GM23338 (cell line): ENCODE results near the gene VGLL4. TPM values are rescaled to one million over a fixed set of nuclear protein-coding genes. Genes with fewer than 3 reads are reported as not detected.

ENCODE experiments used
- ATAC-seq: fragments of 200-7000 bp; cut with Tn5 transposase; 3 replicates; pipeline ENCODE4 v1.9.1; 2020
- DNase-seq: peaks from one replicate; pipeline ENCODE4 v3.0.0-alpha.2; 2015; ENCODE audit warnings: low spot score
- H2AFZ ChIP-seq: fragments of 200-600 bp; sonication (generic); 2 replicates; pipeline ENCODE4 v1.8.0; 2016; ENCODE audit warnings: antibody characterized with exemption, mild to moderate bottlenecking, moderate library complexity
- H3F3A ChIP-seq: fragments of 200-600 bp; sonication (generic); replicated peaks from 2 replicates; pipeline ENCODE4 v1.8.0; 2017; ENCODE audit warnings: antibody characterized with exemption, mixed run types, low read depth
- H3K27ac ChIP-seq: fragments of 200-600 bp; sonication (generic); 2 replicates; pipeline ENCODE4 v1.6.1; 2016; ENCODE audit warnings: low read depth
- H3K27me3 ChIP-seq: fragments of 200-600 bp; sonication (generic); 2 replicates; pipeline ENCODE4 v1.8.0; 2016; ENCODE audit warnings: mild to moderate bottlenecking, mixed run types, moderate library complexity; ENCODE audit not compliant: insufficient read depth
- H3K36me3 ChIP-seq: fragments of 200-600 bp; sonication (generic); 2 replicates; pipeline ENCODE4 v1.8.0; 2016; ENCODE audit warnings: mild to moderate bottlenecking; ENCODE audit not compliant: insufficient read depth
- H3K4me1 ChIP-seq: fragments of 200-600 bp; sonication (generic); 2 replicates; pipeline ENCODE4 v1.8.0; 2016; ENCODE audit warnings: mild to moderate bottlenecking, moderate library complexity; ENCODE audit not compliant: insufficient read depth
- H3K4me2 ChIP-seq: fragments of 200-600 bp; sonication (generic); 2 replicates; pipeline ENCODE4 v1.7.1; 2017; ENCODE audit warnings: mixed run types
- H3K4me3 ChIP-seq: fragments of 200-600 bp; sonication (generic); 2 replicates; pipeline ENCODE4 v1.6.1; 2016; ENCODE audit warnings: mixed run types
- H3K79me2 ChIP-seq: fragments of 200-600 bp; sonication (generic); replicated peaks from 2 replicates; pipeline ENCODE4 v1.8.0; 2017; ENCODE audit warnings: mild to moderate bottlenecking; ENCODE audit not compliant: insufficient read depth
- H3K9me2 ChIP-seq: fragments of 200-600 bp; sonication (generic); 2 replicates; pipeline ENCODE4 v1.8.0; 2017; ENCODE audit not compliant: insufficient read depth
- H4K20me1 ChIP-seq: fragments of 200-600 bp; sonication (generic); replicated peaks from 2 replicates; pipeline ENCODE4 v1.8.0; 2017; ENCODE audit warnings: mild to moderate bottlenecking; ENCODE audit not compliant: insufficient read depth
- H3K27ac Mint-ChIP-seq: 2 replicates; pipeline ENCODE4 v1.8.0; 2020; ENCODE audit warnings: inconsistent platforms, mild to moderate bottlenecking, moderate library complexity, mixed read lengths
- H3K27me3 Mint-ChIP-seq: 3 replicates; pipeline ENCODE4 v1.8.0; 2022; ENCODE audit warnings: low read depth, mild to moderate bottlenecking, moderate library complexity, mixed read lengths, inconsistent platforms; ENCODE audit not compliant: insufficient read depth, poor library complexity
- H3K36me3 Mint-ChIP-seq: 3 replicates; pipeline ENCODE4 v1.8.0; 2021; ENCODE audit warnings: low read depth, mild to moderate bottlenecking, inconsistent platforms, moderate library complexity, mixed read lengths
- H3K4me1 Mint-ChIP-seq: 3 replicates; pipeline ENCODE4 v1.8.0; 2020; ENCODE audit warnings: mild to moderate bottlenecking, inconsistent platforms, mixed read lengths
- H3K4me3 Mint-ChIP-seq: 3 replicates; pipeline ENCODE4 v1.8.0; 2021; ENCODE audit warnings: moderate library complexity, mild to moderate bottlenecking, inconsistent platforms, mixed read lengths
- H3K9me3 Mint-ChIP-seq: 3 replicates; pipeline ENCODE4 v1.8.0; 2020; ENCODE audit warnings: moderate library complexity, mild to moderate bottlenecking, inconsistent platforms, mixed read lengths
- CREB1 ChIP-seq: fragments of 250-450 bp; sonication (Bioruptor Pico); IDR thresholded peaks from 2 replicates; pipeline ENCODE4 v1.5.0; 2020; ENCODE audit warnings: low read depth, mild to moderate bottlenecking, moderate library complexity
- EZH2 ChIP-seq: fragments of 200-600 bp; sonication (generic); IDR thresholded peaks from one replicate; pipeline ENCODE4 v1.8.0; 2017; ENCODE audit warnings: antibody characterized with exemption, mild to moderate bottlenecking, low read depth; ENCODE audit not compliant: unreplicated experiment
- EZH2phosphoT487 ChIP-seq: fragments of 200-600 bp; sonication (generic); IDR thresholded peaks from one replicate; pipeline ENCODE4 v1.8.1; 2018; ENCODE audit warnings: antibody characterized with exemption; ENCODE audit not compliant: unreplicated experiment
- JUNB ChIP-seq: IDR thresholded peaks from one replicate; pipeline ENCODE4 v1.6.1; 2016; ENCODE audit warnings: antibody characterized with exemption; ENCODE audit not compliant: unreplicated experiment
- NANOG ChIP-seq: IDR thresholded peaks from 2 replicates; pipeline ENCODE4 v1.6.1; 2016; ENCODE audit warnings: antibody characterized with exemption, borderline replicate concordance
- POLR2AphosphoS5 ChIP-seq: IDR thresholded peaks from 2 replicates; pipeline ENCODE4 v1.6.1; 2016; ENCODE audit warnings: antibody characterized with exemption, low read depth
- STAT1 ChIP-seq: IDR thresholded peaks from one replicate; pipeline ENCODE4 v1.6.1; 2016; ENCODE audit warnings: antibody characterized with exemption; ENCODE audit not compliant: unreplicated experiment
- ZNF114 ChIP-seq: fragments of 250-450 bp; sonication (Bioruptor Pico); IDR thresholded peaks from 2 replicates; pipeline ENCODE4 v1.5.0; 2020; ENCODE audit warnings: mild to moderate bottlenecking, moderate library complexity
- ZNF331 ChIP-seq: fragments of 250-450 bp; sonication (Bioruptor Pico); IDR thresholded peaks from 2 replicates; pipeline ENCODE4 v1.5.0; 2020; ENCODE audit warnings: low read depth, mild to moderate bottlenecking, moderate library complexity
- polyA plus RNA-seq: library from polyadenylated mRNA; unstranded; fragments of >200 nt; fragmentation: Nextera tagmentation; extraction: Ambion mirVana; gene quantifications from 2 replicates; pipeline ENCODE4 v1.2.1, GENCODE V29; 2016
- total RNA-seq: library from RNA; depleted of rRNA; stranded (reverse); fragments of >200 nt; shearing (Covaris generic); gene quantifications from 2 replicates; pipeline ENCODE4 v1.2.3, GENCODE V29; 2014
- TF ChIP-seq, protein P1 (sequence below): IDR thresholded peaks from 2 replicates; pipeline ENCODE4 v1.6.1; 2016; ENCODE audit warnings: antibody characterized with exemption
- TF ChIP-seq, protein P2 (sequence below): IDR thresholded peaks from one replicate; pipeline ENCODE4 v1.6.1; 2018; ENCODE audit warnings: antibody characterized with exemption; ENCODE audit not compliant: unreplicated experiment
- TF ChIP-seq, protein P3 (sequence below): fragments of 250-450 bp; sonication (Bioruptor Pico); IDR thresholded peaks from 2 replicates; pipeline ENCODE4 v1.5.0; 2020; ENCODE audit warnings: mild to moderate bottlenecking, moderate library complexity
- TF ChIP-seq, protein P4 (sequence below), 2 experiments: fragments of 200-600 bp in 1 of 2; sonication (generic) in 1 of 2; conservative IDR thresholded peaks; 2 replicates each; pipeline versions ENCODE4 v1.5.1 to v1.6.1; 2016 to 2017; ENCODE audit warnings: antibody characterized with exemption in 2 of 2, low read depth in 2 of 2, mild to moderate bottlenecking in 2 of 2, moderate library complexity in 1 of 2

VGLL4 gene
- total and polyA plus RNA-seq, 2 experiments from 2014 or later: 20.8 to 45.9 TPM

DNA sequence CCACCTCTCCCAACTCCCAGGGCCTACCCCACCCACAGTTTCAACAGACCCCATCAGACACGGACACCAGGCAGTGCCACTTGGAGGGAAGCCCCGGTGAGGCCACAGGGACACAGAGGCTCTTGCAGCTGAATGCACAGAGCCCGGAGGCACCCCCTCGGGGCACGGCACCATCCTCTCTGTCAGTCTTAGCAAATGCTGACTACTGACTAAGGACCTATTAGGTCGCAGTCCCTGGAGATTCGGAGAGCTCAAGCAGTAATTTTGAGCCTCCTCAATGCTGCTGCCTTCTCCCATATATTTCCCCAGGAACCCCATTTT lies 79.9 kb downstream of the VGLL4 start:
- H3K27me3 ChIP-seq: no peaks in the 10 kb centered on the region
- H3F3A ChIP-seq: no peaks in the 10 kb centered on the region
- Mint-ChIP-seq H3K4me3 (no peak overlapping the region), H3K4me1 (peaks cover 14% of the 10 kb centered on the region), H3K36me3 (peaks cover 22% of the 10 kb centered on the region; the same call in 2 of the 3 replicates), H3K27me3 (peaks cover 19% of the 10 kb centered on the region), H3K9me3 (no peaks in the 10 kb centered on the region; the same call in 2 of the 3 replicates), H3K27ac (no peak overlapping the region)
- H3K4me2 ChIP-seq: no peak overlapping the region
- H3K36me3 ChIP-seq: no peaks in the 10 kb centered on the region; the same call in 1 of the 2 replicates
- no peaks in the 10 kb centered on the region for H3K9me2 ChIP-seq
- ATAC-seq: no peak
- H3K27ac ChIP-seq: no peak overlapping the region
- H2AFZ ChIP-seq: no peak overlapping the region
- no peak for DNase-seq
- peaks cover 11% of the 10 kb centered on the region for H4K20me1 ChIP-seq
- peaks cover 13% of the 10 kb centered on the region for H3K79me2 ChIP-seq
- H3K4me3 ChIP-seq: no peak overlapping the region
- TF ChIP-seq, protein P1, sequence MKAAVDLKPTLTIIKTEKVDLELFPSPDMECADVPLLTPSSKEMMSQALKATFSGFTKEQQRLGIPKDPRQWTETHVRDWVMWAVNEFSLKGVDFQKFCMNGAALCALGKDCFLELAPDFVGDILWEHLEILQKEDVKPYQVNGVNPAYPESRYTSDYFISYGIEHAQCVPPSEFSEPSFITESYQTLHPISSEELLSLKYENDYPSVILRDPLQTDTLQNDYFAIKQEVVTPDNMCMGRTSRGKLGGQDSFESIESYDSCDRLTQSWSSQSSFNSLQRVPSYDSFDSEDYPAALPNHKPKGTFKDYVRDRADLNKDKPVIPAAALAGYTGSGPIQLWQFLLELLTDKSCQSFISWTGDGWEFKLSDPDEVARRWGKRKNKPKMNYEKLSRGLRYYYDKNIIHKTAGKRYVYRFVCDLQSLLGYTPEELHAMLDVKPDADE: no peak
- TF ChIP-seq EZH2 (no peak), CREB1 (CRISPR knock-in tag) (no peak), ZNF331 (CRISPR knock-in tag) (no peak), POLR2AphosphoS5 (no peak), EZH2phosphoT487 (no peak), JUNB (no peak), ZNF114 (CRISPR knock-in tag) (no peak), NANOG (no peak), STAT1 (no peak)
- TF ChIP-seq, protein P2, sequence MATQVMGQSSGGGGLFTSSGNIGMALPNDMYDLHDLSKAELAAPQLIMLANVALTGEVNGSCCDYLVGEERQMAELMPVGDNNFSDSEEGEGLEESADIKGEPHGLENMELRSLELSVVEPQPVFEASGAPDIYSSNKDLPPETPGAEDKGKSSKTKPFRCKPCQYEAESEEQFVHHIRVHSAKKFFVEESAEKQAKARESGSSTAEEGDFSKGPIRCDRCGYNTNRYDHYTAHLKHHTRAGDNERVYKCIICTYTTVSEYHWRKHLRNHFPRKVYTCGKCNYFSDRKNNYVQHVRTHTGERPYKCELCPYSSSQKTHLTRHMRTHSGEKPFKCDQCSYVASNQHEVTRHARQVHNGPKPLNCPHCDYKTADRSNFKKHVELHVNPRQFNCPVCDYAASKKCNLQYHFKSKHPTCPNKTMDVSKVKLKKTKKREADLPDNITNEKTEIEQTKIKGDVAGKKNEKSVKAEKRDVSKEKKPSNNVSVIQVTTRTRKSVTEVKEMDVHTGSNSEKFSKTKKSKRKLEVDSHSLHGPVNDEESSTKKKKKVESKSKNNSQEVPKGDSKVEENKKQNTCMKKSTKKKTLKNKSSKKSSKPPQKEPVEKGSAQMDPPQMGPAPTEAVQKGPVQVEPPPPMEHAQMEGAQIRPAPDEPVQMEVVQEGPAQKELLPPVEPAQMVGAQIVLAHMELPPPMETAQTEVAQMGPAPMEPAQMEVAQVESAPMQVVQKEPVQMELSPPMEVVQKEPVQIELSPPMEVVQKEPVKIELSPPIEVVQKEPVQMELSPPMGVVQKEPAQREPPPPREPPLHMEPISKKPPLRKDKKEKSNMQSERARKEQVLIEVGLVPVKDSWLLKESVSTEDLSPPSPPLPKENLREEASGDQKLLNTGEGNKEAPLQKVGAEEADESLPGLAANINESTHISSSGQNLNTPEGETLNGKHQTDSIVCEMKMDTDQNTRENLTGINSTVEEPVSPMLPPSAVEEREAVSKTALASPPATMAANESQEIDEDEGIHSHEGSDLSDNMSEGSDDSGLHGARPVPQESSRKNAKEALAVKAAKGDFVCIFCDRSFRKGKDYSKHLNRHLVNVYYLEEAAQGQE: no peak
- TF ChIP-seq, protein P3, sequence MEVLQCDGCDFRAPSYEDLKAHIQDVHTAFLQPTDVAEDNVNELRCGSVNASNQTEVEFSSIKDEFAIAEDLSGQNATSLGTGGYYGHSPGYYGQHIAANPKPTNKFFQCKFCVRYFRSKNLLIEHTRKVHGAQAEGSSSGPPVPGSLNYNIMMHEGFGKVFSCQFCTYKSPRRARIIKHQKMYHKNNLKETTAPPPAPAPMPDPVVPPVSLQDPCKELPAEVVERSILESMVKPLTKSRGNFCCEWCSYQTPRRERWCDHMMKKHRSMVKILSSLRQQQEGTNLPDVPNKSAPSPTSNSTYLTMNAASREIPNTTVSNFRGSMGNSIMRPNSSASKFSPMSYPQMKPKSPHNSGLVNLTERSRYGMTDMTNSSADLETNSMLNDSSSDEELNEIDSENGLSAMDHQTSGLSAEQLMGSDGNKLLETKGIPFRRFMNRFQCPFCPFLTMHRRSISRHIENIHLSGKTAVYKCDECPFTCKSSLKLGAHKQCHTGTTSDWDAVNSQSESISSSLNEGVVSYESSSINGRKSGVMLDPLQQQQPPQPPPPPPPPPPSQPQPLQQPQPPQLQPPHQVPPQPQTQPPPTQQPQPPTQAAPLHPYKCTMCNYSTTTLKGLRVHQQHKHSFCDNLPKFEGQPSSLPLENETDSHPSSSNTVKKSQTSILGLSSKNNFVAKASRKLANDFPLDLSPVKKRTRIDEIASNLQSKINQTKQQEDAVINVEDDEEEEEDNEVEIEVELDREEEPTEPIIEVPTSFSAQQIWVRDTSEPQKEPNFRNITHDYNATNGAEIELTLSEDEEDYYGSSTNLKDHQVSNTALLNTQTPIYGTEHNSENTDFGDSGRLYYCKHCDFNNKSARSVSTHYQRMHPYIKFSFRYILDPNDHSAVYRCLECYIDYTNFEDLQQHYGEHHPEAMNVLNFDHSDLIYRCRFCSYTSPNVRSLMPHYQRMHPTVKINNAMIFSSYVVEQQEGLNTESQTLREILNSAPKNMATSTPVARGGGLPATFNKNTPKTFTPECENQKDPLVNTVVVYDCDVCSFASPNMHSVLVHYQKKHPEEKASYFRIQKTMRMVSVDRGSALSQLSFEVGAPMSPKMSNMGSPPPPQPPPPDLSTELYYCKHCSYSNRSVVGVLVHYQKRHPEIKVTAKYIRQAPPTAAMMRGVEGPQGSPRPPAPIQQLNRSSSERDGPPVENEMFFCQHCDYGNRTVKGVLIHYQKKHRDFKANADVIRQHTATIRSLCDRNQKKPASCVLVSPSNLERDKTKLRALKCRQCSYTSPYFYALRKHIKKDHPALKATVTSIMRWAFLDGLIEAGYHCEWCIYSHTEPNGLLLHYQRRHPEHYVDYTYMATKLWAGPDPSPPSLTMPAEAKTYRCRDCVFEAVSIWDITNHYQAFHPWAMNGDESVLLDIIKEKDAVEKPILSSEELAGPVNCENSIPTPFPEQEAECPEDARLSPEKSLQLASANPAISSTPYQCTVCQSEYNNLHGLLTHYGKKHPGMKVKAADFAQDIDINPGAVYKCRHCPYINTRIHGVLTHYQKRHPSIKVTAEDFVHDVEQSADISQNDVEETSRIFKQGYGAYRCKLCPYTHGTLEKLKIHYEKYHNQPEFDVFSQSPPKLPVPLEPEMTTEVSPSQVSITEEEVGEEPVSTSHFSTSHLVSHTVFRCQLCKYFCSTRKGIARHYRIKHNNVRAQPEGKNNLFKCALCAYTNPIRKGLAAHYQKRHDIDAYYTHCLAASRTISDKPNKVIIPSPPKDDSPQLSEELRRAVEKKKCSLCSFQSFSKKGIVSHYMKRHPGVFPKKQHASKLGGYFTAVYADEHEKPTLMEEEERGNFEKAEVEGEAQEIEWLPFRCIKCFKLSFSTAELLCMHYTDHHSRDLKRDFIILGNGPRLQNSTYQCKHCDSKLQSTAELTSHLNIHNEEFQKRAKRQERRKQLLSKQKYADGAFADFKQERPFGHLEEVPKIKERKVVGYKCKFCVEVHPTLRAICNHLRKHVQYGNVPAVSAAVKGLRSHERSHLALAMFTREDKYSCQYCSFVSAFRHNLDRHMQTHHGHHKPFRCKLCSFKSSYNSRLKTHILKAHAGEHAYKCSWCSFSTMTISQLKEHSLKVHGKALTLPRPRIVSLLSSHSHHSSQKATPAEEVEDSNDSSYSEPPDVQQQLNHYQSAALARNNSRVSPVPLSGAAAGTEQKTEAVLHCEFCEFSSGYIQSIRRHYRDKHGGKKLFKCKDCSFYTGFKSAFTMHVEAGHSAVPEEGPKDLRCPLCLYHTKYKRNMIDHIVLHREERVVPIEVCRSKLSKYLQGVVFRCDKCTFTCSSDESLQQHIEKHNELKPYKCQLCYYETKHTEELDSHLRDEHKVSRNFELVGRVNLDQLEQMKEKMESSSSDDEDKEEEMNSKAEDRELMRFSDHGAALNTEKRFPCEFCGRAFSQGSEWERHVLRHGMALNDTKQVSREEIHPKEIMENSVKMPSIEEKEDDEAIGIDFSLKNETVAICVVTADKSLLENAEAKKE (CRISPR knock-in tag): no peak
- TF ChIP-seq, protein P4, sequence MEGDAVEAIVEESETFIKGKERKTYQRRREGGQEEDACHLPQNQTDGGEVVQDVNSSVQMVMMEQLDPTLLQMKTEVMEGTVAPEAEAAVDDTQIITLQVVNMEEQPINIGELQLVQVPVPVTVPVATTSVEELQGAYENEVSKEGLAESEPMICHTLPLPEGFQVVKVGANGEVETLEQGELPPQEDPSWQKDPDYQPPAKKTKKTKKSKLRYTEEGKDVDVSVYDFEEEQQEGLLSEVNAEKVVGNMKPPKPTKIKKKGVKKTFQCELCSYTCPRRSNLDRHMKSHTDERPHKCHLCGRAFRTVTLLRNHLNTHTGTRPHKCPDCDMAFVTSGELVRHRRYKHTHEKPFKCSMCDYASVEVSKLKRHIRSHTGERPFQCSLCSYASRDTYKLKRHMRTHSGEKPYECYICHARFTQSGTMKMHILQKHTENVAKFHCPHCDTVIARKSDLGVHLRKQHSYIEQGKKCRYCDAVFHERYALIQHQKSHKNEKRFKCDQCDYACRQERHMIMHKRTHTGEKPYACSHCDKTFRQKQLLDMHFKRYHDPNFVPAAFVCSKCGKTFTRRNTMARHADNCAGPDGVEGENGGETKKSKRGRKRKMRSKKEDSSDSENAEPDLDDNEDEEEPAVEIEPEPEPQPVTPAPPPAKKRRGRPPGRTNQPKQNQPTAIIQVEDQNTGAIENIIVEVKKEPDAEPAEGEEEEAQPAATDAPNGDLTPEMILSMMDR (conservative IDR thresholded peaks at IDR 0.05; ENCODE audit: low read depth in 2 of 2): no peak
- no peaks in the 10 kb centered on the region; the same call in 1 of the 2 replicates for H3K4me1 ChIP-seq
